Kidney tubule cell (primary cell): Measurements from ENCODE around the gene TALDO1.

Source experiments
- DNase-seq: peaks from one replicate; pipeline ENCODE4 v3.0.0-alpha.2; 2018; ENCODE audit warnings: low spot score

Gene TALDO1

GRCh38 chr11:747158-748006 lies at the start of gene TALDO1:
TSS of gene TALDO1 (plus strand) at chr11:747464. CDS start at chr11:747482, 18 bp downstream.
- peak; percentile 90 for DNase-seq

GRCh38 chr11:697811-698311 lies 49.4 kb upstream of the TALDO1 start:
- DNase-seq, result peak; percentile 84

- no peak for DNase-seq
Observed at GRCh38 chr11:698493-699115, 48.7 kb upstream of the TALDO1 start.

GRCh38 chr11:699116-699508 lies 48.2 kb upstream of the TALDO1 start:
- DNase-seq, result no peak

- no peak for DNase-seq
Observed at GRCh38 chr11:699753-700152, 47.5 kb upstream of the TALDO1 start.

- DNase-seq, result no peak
Observed at GRCh38 chr11:701741-702461, 45.4 kb upstream of the TALDO1 start.

GRCh38 chr11:702462-703461 lies 44.5 kb upstream of the TALDO1 start:
- DNase-seq, result peak; percentile 70

GRCh38 chr11:703506-703905 lies 43.8 kb upstream of the TALDO1 start:
- DNase-seq, result no peak

- no peak for DNase-seq
Observed at GRCh38 chr11:704228-704674, 43.0 kb upstream of the TALDO1 start.

- peak; percentile 88 for DNase-seq
Observed at GRCh38 chr11:704781-705645, 42.3 kb upstream of the TALDO1 start.

- DNase-seq, result peak; percentile 84
Observed at GRCh38 chr11:705646-706438, 41.4 kb upstream of the TALDO1 start, which contains the start of gene EPS8L2. TSS of gene EPS8L2 (plus strand) at chr11:706231. CDS start at chr11:709408, 3,177 bp downstream.

GRCh38 chr11:706439-706956 lies 40.8 kb upstream of the TALDO1 start:
- peak; percentile 76 for DNase-seq

GRCh38 chr11:706957-707816 lies 40.1 kb upstream of the TALDO1 start:
- peak; percentile 90 for DNase-seq

GRCh38 chr11:707817-708420 lies 39.3 kb upstream of the TALDO1 start:
- DNase-seq, result peak; percentile 95

- no peak for DNase-seq
Observed at GRCh38 chr11:708511-708910, 38.8 kb upstream of the TALDO1 start.

- no peak for DNase-seq
Observed at GRCh38 chr11:709109-709997, 37.9 kb upstream of the TALDO1 start.

GRCh38 chr11:714436-714835 lies 32.8 kb upstream of the TALDO1 start:
- no peak for DNase-seq
